GM12878 (cell line): ENCODE data around the gene HAND1. TPM values are rescaled to one million over a fixed set of nuclear protein-coding genes. Genes with fewer than 3 reads are reported as not detected.

Experiments
- ATAC-seq: fragments of 200-7000 bp; cut with Tn5 transposase; 3 replicates; pipeline ENCODE4 v1.9.1; 2020; ENCODE audit warnings: mild to moderate bottlenecking, moderate library complexity
- BruUV-seq: library from RNA; stranded (reverse); fragments of 400-500 nt; replicated peaks from 2 replicates; lab custom pipeline; 2021; lab: Mats Ljungman, UMichigan
- CTCF ChIA-PET: fragments of 300-600 bp; sonication (Branson Sonifier 250); formaldehyde crosslinking; extraction: SDS; loops from one replicate; lab custom pipeline; 2021; ENCODE audit warnings: inconsistent platforms; lab: Yijun Ruan, JAX
- POLR2A ChIA-PET: fragments of 350-600 bp; formaldehyde crosslinking; extraction: SDS; loops from one replicate; lab custom pipeline; 2021; ENCODE audit warnings: inconsistent platforms; lab: Charles Lee
- RAD21 ChIA-PET: fragments of 300-600 bp; sonication (Branson Sonifier 250); formaldehyde crosslinking; loops from one replicate; lab custom pipeline; 2023; ENCODE audit warnings: antibody characterized with exemption; ENCODE audit not compliant: unreplicated experiment; lab: Charles Lee
- SMC1A ChIA-PET: fragments of 300-600 bp; sonication (Branson Sonifier 250); formaldehyde crosslinking; loops from one replicate; lab custom pipeline; 2023; ENCODE audit not compliant: unreplicated experiment, uncharacterized antibody; lab: Charles Lee
- DNase-seq: peaks from one replicate; pipeline ENCODE4 v3.0.0-alpha.2; 2011; ENCODE audit warnings: low read depth, low spot score
- FAIRE-seq: peaks from 3 replicates; lab custom pipeline; 2011; peaks lifted over from hg19 to GRCh38; lab: Jason Lieb, UNC
- H2AFZ ChIP-seq: 2 replicates; pipeline ENCODE4 v1.6.0; 2011; ENCODE audit warnings: low read depth, low read length, control low read depth; ENCODE audit not compliant: control insufficient read depth
- H3K27ac ChIP-seq: 2 replicates; pipeline ENCODE4 v1.5.1; 2011; ENCODE audit warnings: control low read depth; ENCODE audit not compliant: control insufficient read depth, insufficient read depth
- H3K27me3 ChIP-seq, 2 experiments: replicated peaks in 1 of 2; 2 replicates each; pipeline versions ENCODE4 v1.6.0 to v1.6.1; 2011; ENCODE audit warnings: low read length in 1 of 2; ENCODE audit not compliant: control insufficient read depth in 2 of 2, insufficient read depth in 2 of 2
- H3K36me3 ChIP-seq, 2 experiments: 2 replicates each; pipeline ENCODE4 v1.5.1; 2011; ENCODE audit warnings: low read length in 1 of 2; ENCODE audit not compliant: control insufficient read depth in 2 of 2, insufficient read depth in 2 of 2
- H3K4me1 ChIP-seq: 2 replicates; pipeline ENCODE4 v1.6.1; 2011; ENCODE audit warnings: mild to moderate bottlenecking, low read length, moderate library complexity, mixed read lengths; ENCODE audit not compliant: control insufficient read depth, insufficient read depth
- H3K4me2 ChIP-seq: 2 replicates; pipeline ENCODE4 v1.6.0; 2011; ENCODE audit warnings: control low read depth; ENCODE audit not compliant: control insufficient read depth, insufficient read depth
- H3K4me3 ChIP-seq: fragments of 200-600 bp; sonication (generic); 2 replicates; pipeline ENCODE4 v1.5.1; 2016
- H3K79me2 ChIP-seq: 2 replicates; pipeline ENCODE4 v1.6.0; 2011; ENCODE audit warnings: low read length; ENCODE audit not compliant: control insufficient read depth, insufficient read depth
- H3K9ac ChIP-seq: 2 replicates; pipeline ENCODE4 v1.8.0; 2011; ENCODE audit warnings: low read length, control low read depth, mixed read lengths; ENCODE audit not compliant: control insufficient read depth, insufficient read depth
- H3K9me3 ChIP-seq: replicated peaks from 3 replicates; pipeline ENCODE4 v1.5.1; 2011; ENCODE audit warnings: mild to moderate bottlenecking, low read length; ENCODE audit not compliant: control insufficient read depth, insufficient read depth
- H4K20me1 ChIP-seq: 2 replicates; pipeline ENCODE4 v1.6.0; 2011; ENCODE audit not compliant: control insufficient read depth, insufficient read depth
- BCL11A ChIP-seq: IDR thresholded peaks from 2 replicates; pipeline ENCODE4 v1.6.1; 2011; ENCODE audit warnings: low read depth, low read length
- CHD1 ChIP-seq: IDR thresholded peaks from 2 replicates; pipeline ENCODE4 v1.6.1; 2012; ENCODE audit warnings: low read depth, low read length, improper control_type of control experiment
- EED ChIP-seq: sonication (generic); IDR thresholded peaks from 2 replicates; pipeline ENCODE4 v1.6.1; 2016; ENCODE audit warnings: antibody characterized with exemption, low read depth
- EGR1 ChIP-seq, 2 experiments: IDR thresholded peaks; 1 replicate in 1 of 2; 2 replicates in 1 of 2; pipeline ENCODE4 v1.6.1; 2011 to 2012; ENCODE audit warnings: low read depth in 2 of 2, low read length in 2 of 2, borderline replicate concordance in 1 of 2, mild to moderate bottlenecking in 1 of 2, moderate library complexity in 1 of 2
- EZH2 ChIP-seq: IDR thresholded peaks from 2 replicates; pipeline ENCODE4 v1.6.1; 2012; ENCODE audit warnings: low read depth, mild to moderate bottlenecking, control low read depth, inconsistent platforms, low read length, borderline replicate concordance; ENCODE audit not compliant: control insufficient read depth
- HDGF ChIP-seq: fragments of 450-650 bp; IDR thresholded peaks from 2 replicates; pipeline ENCODE4 v1.6.1; 2016; ENCODE audit warnings: antibody characterized with exemption
- IRF4 ChIP-seq: IDR thresholded peaks from 2 replicates; pipeline ENCODE4 v1.6.1; 2011; ENCODE audit warnings: low read depth, low read length
- JUNB ChIP-seq: IDR thresholded peaks from 2 replicates; pipeline ENCODE4 v1.6.1; 2016; ENCODE audit warnings: antibody characterized with exemption, mild to moderate bottlenecking
- KAT2A ChIP-seq: conservative IDR thresholded peaks from 2 replicates; pipeline ENCODE4 v1.6.1; 2011; ENCODE audit warnings: low read depth, low read length; ENCODE audit not compliant: control insufficient read depth
- KDM1A ChIP-seq: fragments of 200-600 bp; sonication (generic); IDR thresholded peaks from 2 replicates; pipeline ENCODE4 v1.6.1; 2016; ENCODE audit warnings: borderline replicate concordance
- MTA3 ChIP-seq: IDR thresholded peaks from 2 replicates; pipeline ENCODE4 v1.6.1; 2012; ENCODE audit warnings: low read length, inconsistent platforms, borderline replicate concordance
- NR2F1 ChIP-seq: fragments of 450-650 bp; conservative IDR thresholded peaks from 2 replicates; pipeline ENCODE4 v1.6.1; 2017; ENCODE audit warnings: mild to moderate bottlenecking
- PAX5 ChIP-seq: IDR thresholded peaks from 2 replicates; pipeline ENCODE4 v1.6.1; 2011; ENCODE audit warnings: low read depth, low read length, borderline replicate concordance
- PML ChIP-seq: IDR thresholded peaks from 2 replicates; pipeline ENCODE4 v1.6.1; 2012; ENCODE audit warnings: low read length, inconsistent platforms
- SREBF1 ChIP-seq: IDR thresholded peaks from 2 replicates; pipeline ENCODE4 v1.6.1; 2012; ENCODE audit warnings: mild to moderate bottlenecking, low read length
- SRF ChIP-seq, 2 experiments: IDR thresholded peaks; 2 replicates each; pipeline ENCODE4 v1.6.1; 2011; ENCODE audit warnings: low read depth in 2 of 2, low read length in 2 of 2, mild to moderate bottlenecking in 1 of 2, moderate library complexity in 1 of 2
- STAT3 ChIP-seq: IDR thresholded peaks from 2 replicates; pipeline ENCODE4 v1.6.1; 2011; ENCODE audit warnings: low read depth, low read length, improper control_type of control experiment
- WGBS: methylation state at CpG from one replicate; pipeline ENCODE4 v1.1.6; 2016; ENCODE audit warnings: low lambda C conversion rate; ENCODE audit not compliant: insufficient replicate concordance, insufficient coverage; ENCODE audit errors: missing lambda C conversion rate; 5-methylcytosine and 5-hydroxymethylcytosine counted together
- in situ Hi-C: fragments of 300-500 bp; cut with MboI; formaldehyde crosslinking; loops from 9 replicates; pipeline ENCODE4 v1.14.3; 2018; ENCODE audit warnings: mixed read lengths
- intact Hi-C: fragments of 100-400 bp; cut with micrococcal nuclease; formaldehyde crosslinking; loops from one replicate; pipeline ENCODE4 v1.14.2; 2022; ENCODE audit not compliant: unreplicated experiment
- polyA plus RNA-seq, 11 experiments: library from polyadenylated mRNA; depleted of rRNA in 4 of 11; unstranded in 6 of 11; stranded (reverse) in 5 of 11; fragments of >200 nt; fragmentation: Nextera tagmentation in 4 of 11; fragmentation: Illumina TruSeq in 1 of 11; extraction: Ambion mirVana in 4 of 11; extraction: Trizol in 1 of 11; gene quantifications; 1 replicate in 1 of 11; 2 replicates in 10 of 11; pipeline versions ENCODE4 v1.2.1 to v1.2.3, GENCODE V29; 2011 to 2016; ENCODE audit warnings: inconsistent platforms in 2 of 11, missing spikeins in 2 of 11, low read depth in 1 of 11
- total RNA-seq, 4 experiments: library from RNA; depleted of rRNA in 3 of 4; stranded (reverse); fragments of >200 nt in 3 of 4; fragmentation: Illumina TruSeq in 1 of 4; extraction: Trizol in 1 of 4; gene quantifications; 2 replicates each; pipeline versions ENCODE4 v1.2.1 to v1.2.3, GENCODE V29; 2013 to 2021
- TF ChIP-seq, protein P1 (sequence below): fragments of 450-650 bp; IDR thresholded peaks from 2 replicates; pipeline ENCODE4 v1.6.1; 2014; ENCODE audit warnings: mild to moderate bottlenecking

Gene HAND1
- total and polyA plus RNA-seq, 10 of the 15 experiments (the other 5 are each of a cell fraction or from before 2014, with no cell fraction given) = 0.06 to 0.41 (median 0.27) TPM; not detected in 4

- Histone ChIP-seq H3K9ac (no peak overlapping the region), H2AFZ (peak overlapping the region; percentile 5)
- TF ChIP-seq STAT3 (no peak), CHD1 (no peak), KDM1A (no peak), PAX5 (no peak), EZH2 (no peak), MTA3 (no peak), BCL11A (no peak), HDGF (no peak), SREBF1 (no peak), IRF4 (no peak), EED (no peak), JUNB (no peak), NR2F1 (no peak), EGR1 (IDR thresholded peaks at IDR 0.05; ENCODE audit: borderline replicate concordance in 1 of 2, low read depth in 2 of 2, low read length in 2 of 2) (no peak), KAT2A (no peak), PML (no peak), SRF (IDR thresholded peaks at IDR 0.05; ENCODE audit: low read depth in 2 of 2, low read length in 2 of 2) (no peak)
- TF ChIP-seq, protein P1, sequence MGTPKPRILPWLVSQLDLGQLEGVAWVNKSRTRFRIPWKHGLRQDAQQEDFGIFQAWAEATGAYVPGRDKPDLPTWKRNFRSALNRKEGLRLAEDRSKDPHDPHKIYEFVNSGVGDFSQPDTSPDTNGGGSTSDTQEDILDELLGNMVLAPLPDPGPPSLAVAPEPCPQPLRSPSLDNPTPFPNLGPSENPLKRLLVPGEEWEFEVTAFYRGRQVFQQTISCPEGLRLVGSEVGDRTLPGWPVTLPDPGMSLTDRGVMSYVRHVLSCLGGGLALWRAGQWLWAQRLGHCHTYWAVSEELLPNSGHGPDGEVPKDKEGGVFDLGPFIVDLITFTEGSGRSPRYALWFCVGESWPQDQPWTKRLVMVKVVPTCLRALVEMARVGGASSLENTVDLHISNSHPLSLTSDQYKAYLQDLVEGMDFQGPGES = no peak
- TF ChIP-seq, all 136 proteins: peak for 0
- ATAC-seq (no peak), DNase-seq (no peak), FAIRE-seq (no peak)
- RAD21 ChIA-PET = interaction anchor here (1.6 to 5.7 kb wide), 6 partner anchors 11 to 74 kb away, joined by 7 to 62 read pairs (median 11); no protein-coding TSS in a partner anchor
- Histone ChIP-seq H3K9me3 (no peaks in the 10 kb centered on the region), H3K4me3 (no peak overlapping the region), H3K79me2 (no peaks in the 10 kb centered on the region), H3K4me1 (peaks cover 37% of the 10 kb centered on the region), H3K36me3 (no peaks in the 10 kb centered on the region; a peak in 1 of 4 replicates), H3K4me2 (peak overlapping the region; percentile 73), H3K27ac (peak overlapping the region; percentile 89), H4K20me1 (no peaks in the 10 kb centered on the region), H3K27me3 (no peaks in the 10 kb centered on the region)
- POLR2A ChIA-PET = interaction anchor here (0.7 to 5.1 kb wide), 3 partner anchors 8 to 57 kb away, joined by 3 to 35 read pairs (median 4); no protein-coding TSS in a partner anchor
- 100% methylated on average over 1 of the region's 1 CpG for WGBS
- intact Hi-C loops = loop anchor here (10.0 kb wide), 1 partner anchor 253 kb away; the partner anchor contains the start of gene LARP1
- in situ Hi-C loops = no loop called here
- BruUV-seq = no TSS peak
- SMC1A ChIA-PET = interaction anchor here (1.2 to 8.9 kb wide), 13 partner anchors 8 to 80 kb away, joined by 3 to 108 read pairs (median 6); no protein-coding TSS in a partner anchor
- CTCF ChIA-PET = interaction anchor here (0.8 to 4.5 kb wide), 9 partner anchors 10 to 73 kb away, joined by 3 to 39 read pairs (median 8); no protein-coding TSS in a partner anchor
Observed at GRCh38 chr5:154502180-154502579, 24.2 kb upstream of the HAND1 start.
